Activated naive CD4-positive, alpha-beta T cell treated with anti-CD3 and anti-CD28 coated beads for 36 hours (primary cell): ENCODE data around the gene NGLY1. TPM values are rescaled to one million over a fixed set of nuclear protein-coding genes. Genes with fewer than 3 reads are reported as not detected.

ENCODE experiments used
- CTCF ChIA-PET: fragments of 350-600 bp; sonication (Branson Sonifier 250); formaldehyde crosslinking; loops from one replicate; lab custom pipeline; 2021; ENCODE audit warnings: antibody characterized with exemption; lab: Charles Lee
- DNase-seq: peaks from one replicate; pipeline ENCODE4 v3.0.0-alpha.2; 2020
- H3K27ac Mint-ChIP-seq: one replicate; pipeline ENCODE4 v1.8.0; 2021; ENCODE audit warnings: mild to moderate bottlenecking, mixed read lengths
- H3K27me3 Mint-ChIP-seq: one replicate; pipeline ENCODE4 v1.8.0; 2021; ENCODE audit warnings: low read depth, mixed read lengths
- H3K36me3 Mint-ChIP-seq: one replicate; pipeline ENCODE4 v1.8.0; 2021; ENCODE audit warnings: low read depth, mixed read lengths
- H3K4me1 Mint-ChIP-seq: one replicate; pipeline ENCODE4 v1.8.0; 2021; ENCODE audit warnings: low read depth, mixed read lengths
- H3K4me3 Mint-ChIP-seq: one replicate; pipeline ENCODE4 v1.8.0; 2021; ENCODE audit warnings: mild to moderate bottlenecking, moderate library complexity, mixed read lengths
- H3K9me3 Mint-ChIP-seq: one replicate; pipeline ENCODE4 v1.8.0; 2021; ENCODE audit warnings: mixed read lengths
- intact Hi-C: fragments of 100-400 bp; cut with micrococcal nuclease; formaldehyde crosslinking; loops from one replicate; pipeline ENCODE4 v1.15.1; 2023
- total RNA-seq, 2 experiments: library from RNA; stranded (reverse); gene quantifications; one replicate each; pipeline ENCODE4 v1.2.3, GENCODE V29; 2021

NGLY1 gene
- total RNA-seq, 2 experiments from 2014 or later, result 49.0 to 50.0 TPM

DNA sequence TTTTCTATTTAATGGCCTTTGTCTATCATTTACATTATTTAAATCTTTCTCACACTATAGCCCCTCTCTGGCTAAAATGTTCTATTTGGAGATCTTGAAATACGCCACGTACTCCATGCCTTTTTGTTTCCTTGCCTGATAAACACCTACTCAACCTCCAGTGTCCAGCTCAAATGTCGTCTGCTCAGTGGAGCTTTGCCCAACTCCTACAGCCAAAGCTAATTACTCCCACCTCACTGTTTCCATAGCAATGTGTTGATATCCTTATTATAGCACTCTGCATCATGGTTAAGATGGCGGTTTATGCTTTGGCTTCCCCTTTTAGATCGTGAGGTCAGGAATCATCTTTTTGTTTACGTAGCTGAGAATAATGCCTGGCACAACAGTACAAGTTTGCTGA lies 55.9 kb downstream of the NGLY1 start:
- H3K4me3 Mint-ChIP-seq, result no peak overlapping the region
- peaks cover 21% of the 10 kb centered on the region for H3K36me3 Mint-ChIP-seq
- H3K9me3 Mint-ChIP-seq, result no peaks in the 10 kb centered on the region
- no peaks in the 10 kb centered on the region for H3K4me1 Mint-ChIP-seq
- intact Hi-C loops, result no loop called here
- CTCF ChIA-PET, result interaction anchor here (1.0 to 2.0 kb wide), 2 partner anchors 79 to 93 kb away, joined by 3 to 5 read pairs; no protein-coding TSS in a partner anchor
- H3K27ac Mint-ChIP-seq, result no peak overlapping the region
- no peaks in the 10 kb centered on the region for H3K27me3 Mint-ChIP-seq
- no peak for DNase-seq

DNA sequence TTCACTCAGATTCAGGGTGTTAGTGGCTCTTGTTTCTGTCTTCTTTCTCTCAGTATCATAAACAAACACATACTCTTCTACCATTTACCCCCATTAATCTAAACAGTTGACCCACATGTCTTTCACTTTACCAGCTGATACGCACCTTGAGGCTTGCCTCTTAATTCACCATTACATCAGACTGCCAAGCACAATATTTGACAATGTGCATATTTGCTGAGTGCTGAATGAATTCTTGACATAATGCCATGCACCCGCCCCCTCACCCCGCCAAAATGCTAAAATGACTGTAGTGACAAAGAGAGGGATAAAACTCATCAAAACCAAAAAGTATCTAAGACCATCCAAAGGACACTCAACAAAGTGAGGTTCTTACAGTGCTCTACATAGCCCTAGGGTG lies 57.4 kb downstream of the NGLY1 start:
- CTCF ChIA-PET, result no interaction called here
- Mint-ChIP-seq H3K4me3 (no peak overlapping the region), H3K4me1 (no peaks in the 10 kb centered on the region), H3K9me3 (no peaks in the 10 kb centered on the region), H3K36me3 (peaks cover 18% of the 10 kb centered on the region), H3K27ac (no peak overlapping the region), H3K27me3 (no peaks in the 10 kb centered on the region)
- intact Hi-C loops, result no loop called here
- no peak for DNase-seq

DNA sequence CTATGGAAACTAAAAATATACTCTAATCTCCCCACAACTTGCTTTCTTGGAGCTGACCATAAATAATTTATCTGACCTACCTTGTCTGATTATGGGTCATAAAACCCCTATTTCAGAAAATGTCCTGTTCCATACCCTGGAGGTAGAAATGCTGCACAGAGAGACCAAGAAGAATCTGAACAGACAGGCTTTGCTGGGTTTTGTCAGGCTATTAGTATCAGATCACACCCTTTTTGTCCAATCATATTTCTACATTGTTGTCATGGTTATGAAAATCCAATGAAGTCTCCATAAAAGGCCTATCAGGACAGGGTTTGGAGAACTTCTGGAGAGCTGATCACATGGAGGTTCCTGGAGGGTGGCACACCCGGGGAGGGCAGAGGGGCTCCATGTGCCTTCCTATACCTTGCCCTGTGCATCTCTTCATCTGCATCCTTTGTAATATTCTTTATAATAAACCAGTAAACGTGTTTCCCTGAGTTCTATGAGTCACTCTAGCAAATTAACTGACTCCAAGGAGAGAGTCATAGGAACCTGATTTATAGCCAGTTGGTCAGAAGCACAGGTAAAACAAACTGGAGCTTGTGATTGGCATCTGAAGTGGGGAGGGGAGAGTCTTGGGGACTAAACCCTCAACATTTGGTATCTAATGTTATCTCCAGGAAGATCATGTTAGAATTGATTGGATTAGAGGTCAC lies 58.1 kb downstream of the NGLY1 start:
- Mint-ChIP-seq H3K9me3 (no peaks in the 10 kb centered on the region), H3K27me3 (no peaks in the 10 kb centered on the region), H3K4me1 (no peaks in the 10 kb centered on the region), H3K27ac (no peak overlapping the region), H3K4me3 (no peak overlapping the region), H3K36me3 (peaks cover 18% of the 10 kb centered on the region)
- DNase-seq, result no peak
- intact Hi-C loops, result no loop called here
- CTCF ChIA-PET, result no interaction called here

DNA sequence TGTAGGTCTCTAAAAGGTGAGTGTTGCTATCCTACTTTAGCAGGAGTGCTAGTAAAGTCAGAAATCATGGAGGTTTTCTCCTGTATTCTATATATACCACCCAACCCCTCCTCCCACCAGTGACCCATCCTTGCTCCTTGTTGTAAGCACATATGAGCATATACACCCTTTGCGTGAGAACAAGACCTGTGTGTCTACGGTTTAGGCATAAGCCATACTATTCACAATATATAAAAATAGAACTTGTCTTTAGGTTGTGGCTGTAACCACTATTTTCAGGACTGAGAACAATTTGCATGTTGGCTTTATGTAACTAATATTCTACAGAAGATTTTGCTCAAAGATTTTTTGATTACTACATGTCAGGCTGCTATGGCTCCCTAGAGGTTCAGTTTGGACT lies 59.4 kb downstream of the NGLY1 start:
- CTCF ChIA-PET, result no interaction called here
- peaks cover 11% of the 10 kb centered on the region for H3K36me3 Mint-ChIP-seq
- no peaks in the 10 kb centered on the region for H3K27me3 Mint-ChIP-seq
- no peaks in the 10 kb centered on the region for H3K4me1 Mint-ChIP-seq
- DNase-seq, result no peak
- H3K9me3 Mint-ChIP-seq, result no peaks in the 10 kb centered on the region
- H3K4me3 Mint-ChIP-seq, result no peak overlapping the region
- intact Hi-C loops, result no loop called here
- H3K27ac Mint-ChIP-seq, result no peak overlapping the region

DNA sequence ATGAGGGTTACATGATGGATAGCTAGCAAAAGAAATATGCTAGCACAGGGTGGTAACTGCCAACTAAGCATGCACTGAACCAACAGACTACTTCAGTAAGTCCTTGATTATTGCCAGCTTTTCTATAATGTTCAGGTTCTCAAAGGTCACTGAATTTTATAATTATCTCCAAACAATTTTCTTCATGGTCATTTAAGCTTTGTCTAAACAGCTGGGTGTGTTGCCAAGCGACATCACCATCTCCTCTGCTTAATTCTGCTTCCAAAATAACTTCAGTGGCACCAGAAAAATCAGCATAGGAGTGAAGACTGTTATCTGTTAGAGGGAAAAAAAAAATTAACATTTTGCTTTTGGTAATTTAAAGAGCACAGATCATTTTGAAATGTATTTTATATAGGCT lies 63.9 kb downstream of the NGLY1 start:
- H3K27ac Mint-ChIP-seq, result no peak overlapping the region
- peaks cover 12% of the 10 kb centered on the region for H3K36me3 Mint-ChIP-seq
- H3K9me3 Mint-ChIP-seq, result peaks cover 8% of the 10 kb centered on the region
- DNase-seq, result no peak
- intact Hi-C loops, result no loop called here
- CTCF ChIA-PET, result no interaction called here
- no peaks in the 10 kb centered on the region for H3K27me3 Mint-ChIP-seq
- no peaks in the 10 kb centered on the region for H3K4me1 Mint-ChIP-seq
- H3K4me3 Mint-ChIP-seq, result no peak overlapping the region

DNA sequence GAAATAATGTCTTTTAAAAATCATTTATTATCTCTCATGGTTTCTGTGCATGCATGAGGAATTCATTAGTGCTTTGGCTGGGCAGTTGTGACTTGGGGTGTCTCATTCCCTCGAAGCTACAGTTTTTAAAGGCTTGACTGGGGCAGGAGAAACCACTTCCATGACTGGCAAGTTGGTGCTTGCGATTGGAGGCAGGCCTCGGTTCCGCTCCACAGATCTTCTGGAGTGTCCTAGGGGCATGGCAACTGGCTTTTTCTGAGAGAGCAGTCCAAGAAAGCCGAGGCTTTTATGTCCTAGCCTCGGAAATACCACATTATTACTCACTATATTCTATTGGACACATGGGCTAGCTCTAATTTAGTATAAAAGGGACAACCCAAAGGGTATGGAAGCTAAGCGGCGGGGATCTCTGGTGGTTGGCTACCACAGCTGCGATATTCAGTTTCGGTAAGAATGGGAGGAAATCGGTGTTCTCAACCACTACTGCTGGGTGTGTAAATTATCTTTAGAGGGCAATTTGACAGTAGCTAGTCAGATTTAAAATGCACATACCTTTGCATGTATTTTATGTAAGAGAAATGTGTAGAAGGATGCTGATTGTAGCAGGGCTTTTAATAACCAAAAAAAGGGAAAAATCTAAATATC lies 69.8 kb downstream of the NGLY1 start:
- Mint-ChIP-seq H3K27me3 (no peaks in the 10 kb centered on the region), H3K4me3 (no peak overlapping the region), H3K36me3 (peaks cover 12% of the 10 kb centered on the region), H3K27ac (no peak overlapping the region), H3K4me1 (no peaks in the 10 kb centered on the region), H3K9me3 (peaks cover 8% of the 10 kb centered on the region)
- CTCF ChIA-PET, result interaction anchor here (1.2 kb wide), 1 partner anchor 66 kb away, joined by 3 read pairs; no protein-coding TSS in a partner anchor
- no peak for DNase-seq
- intact Hi-C loops, result no loop called here

DNA sequence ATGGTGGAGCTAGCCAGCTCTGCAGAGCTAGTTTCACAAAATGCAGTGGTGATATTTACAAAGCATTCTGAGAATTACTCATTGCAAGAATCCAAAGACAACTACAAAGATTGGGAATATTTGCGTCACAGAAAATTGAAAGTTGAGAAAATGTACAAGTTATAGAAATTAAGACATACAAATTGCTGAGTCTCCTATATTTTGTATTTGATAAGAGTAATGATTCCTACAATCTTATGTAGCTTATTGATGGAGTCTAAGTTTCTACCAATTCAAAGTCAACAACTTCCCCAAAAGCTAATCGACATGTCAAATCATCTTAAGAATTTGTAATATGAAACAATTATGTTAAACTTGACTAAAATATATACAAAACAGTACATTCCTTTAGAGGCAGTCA lies 72.2 kb downstream of the NGLY1 start:
- H3K4me1 Mint-ChIP-seq, result no peaks in the 10 kb centered on the region
- no peak overlapping the region for H3K27ac Mint-ChIP-seq
- no peak for DNase-seq
- H3K27me3 Mint-ChIP-seq, result peaks cover 6% of the 10 kb centered on the region
- no peaks in the 10 kb centered on the region for H3K36me3 Mint-ChIP-seq
- intact Hi-C loops, result no loop called here
- CTCF ChIA-PET, result no interaction called here
- H3K4me3 Mint-ChIP-seq, result no peak overlapping the region
- no peaks in the 10 kb centered on the region for H3K9me3 Mint-ChIP-seq

DNA sequence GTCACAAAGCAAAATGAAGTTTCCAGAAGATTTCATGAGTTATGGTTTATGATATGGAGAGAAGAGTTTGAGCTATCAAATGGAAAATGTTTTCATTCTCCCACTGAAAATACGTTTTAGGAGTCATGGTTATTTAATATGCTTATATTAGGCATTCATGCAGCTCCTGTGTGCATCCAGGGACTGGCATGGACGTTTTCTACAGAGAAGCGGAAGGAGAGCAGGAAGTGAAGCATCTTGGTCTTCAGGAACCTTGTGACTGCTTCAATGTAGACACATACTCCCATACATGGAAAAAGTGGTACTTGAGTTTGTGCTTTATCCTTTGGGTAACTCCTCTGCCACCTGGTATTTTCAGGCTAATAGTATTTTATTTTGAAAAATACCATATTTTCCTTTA lies 75.2 kb downstream of the NGLY1 start:
- Mint-ChIP-seq H3K9me3 (no peaks in the 10 kb centered on the region), H3K36me3 (no peaks in the 10 kb centered on the region), H3K27me3 (peaks cover 7% of the 10 kb centered on the region), H3K4me1 (no peaks in the 10 kb centered on the region), H3K4me3 (no peak overlapping the region), H3K27ac (no peak overlapping the region)
- intact Hi-C loops, result no loop called here
- CTCF ChIA-PET, result no interaction called here
- no peak for DNase-seq

DNA sequence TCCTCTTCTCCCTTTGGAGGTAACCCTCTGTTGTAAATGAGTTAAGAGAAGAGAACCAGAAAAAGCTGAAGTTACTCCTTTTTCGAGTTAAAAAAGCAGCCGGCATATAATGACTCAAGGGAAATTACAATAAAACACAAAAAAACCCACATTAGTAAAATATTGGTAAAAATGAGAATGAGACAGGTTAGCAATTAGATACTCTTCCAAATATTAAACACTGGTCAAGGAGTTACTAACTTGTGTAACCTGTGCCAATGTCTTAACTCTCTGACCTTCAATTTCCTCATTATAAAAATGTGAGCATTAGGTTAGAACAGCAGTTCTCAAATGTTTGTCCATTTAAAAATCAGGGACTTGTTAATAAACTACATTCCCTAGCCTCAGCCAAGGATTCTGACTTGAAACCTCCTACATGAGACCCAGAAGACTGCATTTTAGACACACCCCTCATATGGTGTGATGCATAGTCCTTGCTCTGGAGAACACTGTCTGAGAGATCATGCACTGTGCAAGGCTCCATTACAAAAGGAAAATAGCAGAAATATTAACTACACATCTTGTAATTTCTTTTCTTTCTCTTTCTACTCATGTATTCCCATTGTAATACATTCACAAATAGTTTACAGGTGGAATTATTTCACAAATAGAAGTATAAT lies 75.8 kb downstream of the NGLY1 start:
- Mint-ChIP-seq H3K4me1 (no peaks in the 10 kb centered on the region), H3K4me3 (no peak overlapping the region), H3K27me3 (peaks cover 7% of the 10 kb centered on the region), H3K36me3 (no peaks in the 10 kb centered on the region), H3K9me3 (no peaks in the 10 kb centered on the region), H3K27ac (no peak overlapping the region)
- CTCF ChIA-PET, result no interaction called here
- intact Hi-C loops, result no loop called here
- no peak for DNase-seq

DNA sequence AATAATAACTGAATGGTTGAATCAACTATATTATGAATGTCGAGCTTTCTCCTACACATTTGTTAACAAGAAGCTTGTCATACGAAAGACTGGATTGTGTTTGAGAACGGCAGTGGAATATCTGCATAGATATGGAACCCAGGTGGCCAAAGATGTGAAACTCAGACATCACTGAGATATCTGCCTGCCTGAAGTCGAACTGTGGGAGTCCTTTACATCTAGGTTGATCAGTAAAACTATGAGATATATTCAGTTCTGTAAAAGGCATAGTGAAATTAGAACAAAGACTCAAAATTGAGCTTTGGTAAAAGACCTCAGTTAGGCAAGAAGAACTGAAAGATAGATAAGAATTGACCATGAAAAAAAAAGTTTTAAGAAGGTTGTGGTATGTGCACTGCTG lies 77.0 kb downstream of the NGLY1 start:
- Mint-ChIP-seq H3K27me3 (peaks cover 7% of the 10 kb centered on the region), H3K4me3 (no peak overlapping the region), H3K36me3 (no peaks in the 10 kb centered on the region), H3K27ac (no peak overlapping the region), H3K4me1 (no peaks in the 10 kb centered on the region), H3K9me3 (no peaks in the 10 kb centered on the region)
- CTCF ChIA-PET, result interaction anchor here (0.7 kb wide), 1 partner anchor 220 kb away, joined by 3 read pairs; no protein-coding TSS in a partner anchor
- no peak for DNase-seq
- intact Hi-C loops, result no loop called here

DNA sequence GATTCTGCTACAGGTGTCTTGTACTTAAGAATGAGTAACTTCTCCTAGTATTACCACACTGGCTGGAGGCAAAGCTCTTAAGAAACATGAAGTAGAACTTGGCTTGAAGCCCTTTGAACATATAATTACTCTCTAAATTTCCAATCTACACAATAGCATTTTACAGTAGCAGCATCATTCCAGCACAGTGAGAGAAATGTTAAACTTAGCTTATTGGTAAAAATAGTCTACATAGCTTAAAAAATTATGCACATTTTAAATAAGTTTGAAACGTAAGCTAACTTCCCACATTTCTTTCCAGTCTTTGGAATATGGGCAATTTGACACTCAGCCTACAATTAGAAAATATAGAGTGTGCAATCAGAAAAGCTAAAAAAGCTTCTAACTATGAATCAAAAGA lies 85.7 kb downstream of the NGLY1 start:
- no peaks in the 10 kb centered on the region for H3K4me1 Mint-ChIP-seq
- H3K9me3 Mint-ChIP-seq, result no peaks in the 10 kb centered on the region
- no peak for DNase-seq
- no peak overlapping the region for H3K27ac Mint-ChIP-seq
- intact Hi-C loops, result no loop called here
- H3K27me3 Mint-ChIP-seq, result no peaks in the 10 kb centered on the region
- H3K36me3 Mint-ChIP-seq, result no peaks in the 10 kb centered on the region
- CTCF ChIA-PET, result interaction anchor here (1.3 kb wide), 1 partner anchor 35 kb away, joined by 3 read pairs; no protein-coding TSS in a partner anchor
- H3K4me3 Mint-ChIP-seq, result no peak overlapping the region

DNA sequence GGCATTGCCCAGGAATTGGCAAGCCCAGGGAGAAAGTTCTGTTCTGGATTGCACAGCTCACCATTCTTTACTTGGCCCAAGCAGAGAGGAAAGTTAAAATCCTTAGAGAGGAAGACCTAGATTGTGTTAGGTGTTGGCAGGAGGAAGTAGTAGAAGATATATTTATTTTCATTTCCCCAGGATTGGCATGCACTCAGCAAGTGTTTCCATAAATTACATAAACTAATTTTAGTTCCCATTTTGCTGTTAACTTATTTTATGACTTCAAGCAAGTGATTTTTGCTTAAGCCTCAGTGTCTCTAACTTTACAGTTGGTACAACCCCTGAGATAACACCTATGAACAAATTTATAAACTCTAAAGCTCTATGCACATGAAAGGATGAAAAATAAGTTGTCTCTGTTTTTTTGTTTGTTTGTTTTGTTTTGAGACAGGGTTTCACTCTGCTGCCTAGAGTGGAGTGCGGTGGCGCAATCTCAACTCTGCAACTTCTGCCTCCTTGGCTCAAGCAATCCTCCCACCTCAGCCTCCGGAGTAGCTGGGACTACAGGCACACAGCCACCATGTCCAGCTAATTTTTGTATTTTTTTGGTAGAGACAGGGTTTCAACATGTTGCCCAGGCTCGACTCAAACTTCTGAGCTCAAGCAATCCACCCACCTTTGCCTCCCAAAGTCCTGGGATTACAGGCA lies 87.4 kb downstream of the NGLY1 start:
- CTCF ChIA-PET, result interaction anchor here (0.7 kb wide), 1 partner anchor 189 kb away, joined by 4 read pairs; no protein-coding TSS in a partner anchor
- no peaks in the 10 kb centered on the region for H3K4me1 Mint-ChIP-seq
- intact Hi-C loops, result no loop called here
- H3K4me3 Mint-ChIP-seq, result no peak overlapping the region
- no peaks in the 10 kb centered on the region for H3K27me3 Mint-ChIP-seq
- H3K27ac Mint-ChIP-seq, result no peak overlapping the region
- no peaks in the 10 kb centered on the region for H3K36me3 Mint-ChIP-seq
- no peak for DNase-seq
- no peaks in the 10 kb centered on the region for H3K9me3 Mint-ChIP-seq
